K562 (cell line): ENCODE measurements around the gene ZC3H18. TPM values are rescaled to one million over a fixed set of nuclear protein-coding genes. Genes with fewer than 3 reads are reported as not detected.
A peak's percentile ranks its signal among the peaks of the same experiment; 100 is the strongest.

ENCODE experiments used
- CHD1 ChIP-seq: fragments of 200-600 bp; sonication (generic); IDR thresholded peaks from one replicate; pipeline ENCODE4 v1.6.1; 2012; ENCODE audit warnings: mild to moderate bottlenecking, moderate library complexity, low read length, inconsistent platforms
- EGR1 ChIP-seq: fragments of 450-650 bp; conservative IDR thresholded peaks from 2 replicates; pipeline ENCODE4 v1.6.1; 2017; ENCODE audit warnings: mild to moderate bottlenecking
- GTF2A2 ChIP-seq: IDR thresholded peaks from 2 replicates; pipeline ENCODE4 v1.6.1; 2016; ENCODE audit warnings: mild to moderate bottlenecking, missing genetic modification characterization, missing compliant biosample characterization
- GTF2F1 ChIP-seq: IDR thresholded peaks from 2 replicates; pipeline ENCODE4 v1.6.1; 2011; ENCODE audit warnings: low read depth, low read length, improper control_type of control experiment
- HCFC1 ChIP-seq: IDR thresholded peaks from 2 replicates; pipeline ENCODE4 v1.6.1; 2012; ENCODE audit warnings: low read depth, low read length, improper control_type of control experiment
- ILF3 ChIP-seq: fragments of 450-650 bp; IDR thresholded peaks from 2 replicates; pipeline ENCODE4 v1.6.1; 2018; ENCODE audit warnings: antibody characterized with exemption, mild to moderate bottlenecking, moderate library complexity, borderline replicate concordance
- KAT2B ChIP-seq: IDR thresholded peaks from one replicate; pipeline ENCODE4 v1.6.1; 2012; ENCODE audit warnings: low read depth, mild to moderate bottlenecking, control low read depth, inconsistent platforms, low read length, moderate library complexity
- KLF1 ChIP-seq: fragments of 450-650 bp; IDR thresholded peaks from 2 replicates; pipeline ENCODE4 v1.6.1; 2016; ENCODE audit warnings: missing genetic modification characterization, missing compliant biosample characterization
- PCBP1 ChIP-seq: fragments of 200-400 bp; formaldehyde crosslinking; IDR thresholded peaks from 2 replicates; pipeline ENCODE4 v1.6.1; 2018; ENCODE audit warnings: mild to moderate bottlenecking, low read depth, low read length; ENCODE audit not compliant: poor library complexity, severe bottlenecking
- POLR2G ChIP-seq: fragments of 200-400 bp; formaldehyde crosslinking; IDR thresholded peaks from 2 replicates; pipeline ENCODE4 v1.6.1; 2017; ENCODE audit warnings: low read depth, mild to moderate bottlenecking, antibody characterized with exemption, low read length, moderate library complexity
- RB1 ChIP-seq: fragments of 450-650 bp; IDR thresholded peaks from 2 replicates; pipeline ENCODE4 v1.6.1; 2017; ENCODE audit warnings: low read depth, mild to moderate bottlenecking
- ZFX ChIP-seq: sonication (generic); formaldehyde crosslinking; IDR thresholded peaks from 2 replicates; pipeline ENCODE4 v1.8.0; 2022; ENCODE audit warnings: mild to moderate bottlenecking, missing genetic modification reagents, moderate library complexity
- ZNF12 ChIP-seq: sonication (generic); formaldehyde crosslinking; IDR thresholded peaks from 2 replicates; pipeline ENCODE4 v1.4.0; 2020; ENCODE audit warnings: mild to moderate bottlenecking, missing genetic modification reagents
- ZNF263 ChIP-seq: sonication (generic); formaldehyde crosslinking; IDR thresholded peaks from 2 replicates; pipeline ENCODE4 v1.8.0; 2022; ENCODE audit warnings: mild to moderate bottlenecking, missing genetic modification reagents, borderline replicate concordance
- ZNF274 ChIP-seq: IDR thresholded peaks from 2 replicates; pipeline ENCODE4 v1.6.1; 2011; ENCODE audit warnings: low read depth, mild to moderate bottlenecking, low read length, moderate library complexity, borderline replicate concordance
- ZNF3 ChIP-seq: fragments of 250-450 bp; sonication (Bioruptor Pico); IDR thresholded peaks from 2 replicates; pipeline ENCODE4 v1.5.0; 2021; ENCODE audit warnings: mild to moderate bottlenecking, moderate library complexity
- polyA plus RNA-seq, 8 experiments: library from polyadenylated mRNA; depleted of rRNA in 4 of 8; stranded (reverse) in 5 of 8; unstranded in 3 of 8; fragments of >200 nt; fragmentation: Nextera tagmentation in 2 of 8; fragmentation: Illumina TruSeq in 1 of 8; extraction: Ambion mirVana in 2 of 8; extraction: Trizol in 1 of 8; gene quantifications; 2 replicates each; pipeline versions ENCODE4 v1.2.1 to v1.2.3, GENCODE V29; 2011 to 2014; ENCODE audit warnings: inconsistent platforms in 1 of 8, missing spikeins in 1 of 8
- total RNA-seq, 7 experiments: library from RNA; depleted of rRNA in 6 of 7; stranded (reverse); fragments of >200 nt in 6 of 7; fragmentation: Illumina TruSeq in 2 of 7; extraction: Trizol in 2 of 7; gene quantifications; 2 replicates each; pipeline versions ENCODE4 v1.2.1 to v1.2.3, GENCODE V29; 2011 to 2021; ENCODE audit warnings: low replicate concordance in 1 of 7
- TF ChIP-seq, protein P1 (sequence below): sonication (generic); formaldehyde crosslinking; IDR thresholded peaks from 2 replicates; pipeline ENCODE4 v1.8.0; 2022; ENCODE audit warnings: mild to moderate bottlenecking, missing genetic modification reagents
- TF ChIP-seq, protein P2 (sequence below): fragments of 200-800 bp; sonication (Bioruptor generic); IDR thresholded peaks from 2 replicates; pipeline ENCODE4 v1.6.1; 2017; ENCODE audit warnings: missing genetic modification characterization, missing compliant biosample characterization

ZC3H18 gene
- total and polyA plus RNA-seq, 9 of the 15 experiments (the other 6 are each of a cell fraction or from before 2014, with no cell fraction given): 1.7 to 88.7 (median 26.9) TPM

DNA sequence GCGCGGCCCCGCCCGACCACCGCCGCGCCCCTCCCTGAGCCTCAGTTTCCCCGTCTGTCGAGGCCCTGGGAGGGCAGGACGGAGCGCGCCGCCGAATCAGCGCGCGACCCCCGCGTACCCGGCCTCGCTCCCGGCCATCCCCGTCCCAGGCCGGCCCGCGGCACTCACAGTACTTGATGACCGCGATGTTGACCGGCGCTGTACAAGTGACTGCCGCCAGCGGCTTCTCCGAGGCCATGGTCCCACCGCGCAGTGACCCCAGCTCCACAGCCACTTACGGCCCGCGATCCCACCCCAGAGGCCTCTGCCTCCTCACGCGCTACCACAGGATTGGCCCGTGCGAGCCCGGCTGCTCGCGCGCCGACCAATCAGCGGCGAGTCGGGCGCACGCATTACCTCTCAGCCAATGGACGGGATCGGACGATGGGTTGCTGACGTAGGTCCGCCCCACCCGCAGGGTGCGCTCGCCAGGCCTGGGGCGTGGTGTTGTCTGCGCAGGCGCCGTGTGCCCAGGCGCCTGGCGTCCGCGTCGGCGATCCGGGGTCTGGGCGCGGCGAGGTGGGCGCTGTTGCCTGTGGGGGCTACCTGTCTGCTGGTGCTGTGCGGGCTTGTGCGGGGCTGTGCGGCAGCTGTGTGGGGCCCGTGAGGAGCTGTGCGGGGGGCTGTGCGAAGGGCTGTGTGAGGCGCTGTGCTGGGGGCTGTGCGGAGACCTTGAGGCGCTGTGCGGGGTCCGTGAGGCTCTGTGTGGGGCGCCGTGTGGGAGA, 92.8 kb downstream of the ZC3H18 start, which contains the start of gene MVD (continued):
- TF ChIP-seq, protein P1, sequence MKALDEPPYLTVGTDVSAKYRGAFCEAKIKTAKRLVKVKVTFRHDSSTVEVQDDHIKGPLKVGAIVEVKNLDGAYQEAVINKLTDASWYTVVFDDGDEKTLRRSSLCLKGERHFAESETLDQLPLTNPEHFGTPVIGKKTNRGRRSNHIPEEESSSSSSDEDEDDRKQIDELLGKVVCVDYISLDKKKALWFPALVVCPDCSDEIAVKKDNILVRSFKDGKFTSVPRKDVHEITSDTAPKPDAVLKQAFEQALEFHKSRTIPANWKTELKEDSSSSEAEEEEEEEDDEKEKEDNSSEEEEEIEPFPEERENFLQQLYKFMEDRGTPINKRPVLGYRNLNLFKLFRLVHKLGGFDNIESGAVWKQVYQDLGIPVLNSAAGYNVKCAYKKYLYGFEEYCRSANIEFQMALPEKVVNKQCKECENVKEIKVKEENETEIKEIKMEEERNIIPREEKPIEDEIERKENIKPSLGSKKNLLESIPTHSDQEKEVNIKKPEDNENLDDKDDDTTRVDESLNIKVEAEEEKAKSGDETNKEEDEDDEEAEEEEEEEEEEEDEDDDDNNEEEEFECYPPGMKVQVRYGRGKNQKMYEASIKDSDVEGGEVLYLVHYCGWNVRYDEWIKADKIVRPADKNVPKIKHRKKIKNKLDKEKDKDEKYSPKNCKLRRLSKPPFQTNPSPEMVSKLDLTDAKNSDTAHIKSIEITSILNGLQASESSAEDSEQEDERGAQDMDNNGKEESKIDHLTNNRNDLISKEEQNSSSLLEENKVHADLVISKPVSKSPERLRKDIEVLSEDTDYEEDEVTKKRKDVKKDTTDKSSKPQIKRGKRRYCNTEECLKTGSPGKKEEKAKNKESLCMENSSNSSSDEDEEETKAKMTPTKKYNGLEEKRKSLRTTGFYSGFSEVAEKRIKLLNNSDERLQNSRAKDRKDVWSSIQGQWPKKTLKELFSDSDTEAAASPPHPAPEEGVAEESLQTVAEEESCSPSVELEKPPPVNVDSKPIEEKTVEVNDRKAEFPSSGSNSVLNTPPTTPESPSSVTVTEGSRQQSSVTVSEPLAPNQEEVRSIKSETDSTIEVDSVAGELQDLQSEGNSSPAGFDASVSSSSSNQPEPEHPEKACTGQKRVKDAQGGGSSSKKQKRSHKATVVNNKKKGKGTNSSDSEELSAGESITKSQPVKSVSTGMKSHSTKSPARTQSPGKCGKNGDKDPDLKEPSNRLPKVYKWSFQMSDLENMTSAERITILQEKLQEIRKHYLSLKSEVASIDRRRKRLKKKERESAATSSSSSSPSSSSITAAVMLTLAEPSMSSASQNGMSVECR (CRISPR knock-in tag): peak; percentile 67
- TF ChIP-seq ZNF12 (CRISPR knock-in tag) (no peak; the same call in 1 of the 2 replicates), GTF2A2 (tag) (no peak), PCBP1 (no peak), POLR2G (peak; percentile 100), HCFC1 (peak; percentile 72), RB1 (peak; percentile 40), ZNF263 (CRISPR knock-in tag) (no peak), KAT2B (no peak), ZNF274 (no peak), ZFX (CRISPR knock-in tag) (peak; percentile 78), KLF1 (peak; percentile 73), ILF3 (no peak), ZNF3 (no peak), EGR1 (peak; percentile 69; the same call in 1 of the 2 replicates), GTF2F1 (no peak), CHD1 (peak; percentile 94)
- TF ChIP-seq, protein P2, sequence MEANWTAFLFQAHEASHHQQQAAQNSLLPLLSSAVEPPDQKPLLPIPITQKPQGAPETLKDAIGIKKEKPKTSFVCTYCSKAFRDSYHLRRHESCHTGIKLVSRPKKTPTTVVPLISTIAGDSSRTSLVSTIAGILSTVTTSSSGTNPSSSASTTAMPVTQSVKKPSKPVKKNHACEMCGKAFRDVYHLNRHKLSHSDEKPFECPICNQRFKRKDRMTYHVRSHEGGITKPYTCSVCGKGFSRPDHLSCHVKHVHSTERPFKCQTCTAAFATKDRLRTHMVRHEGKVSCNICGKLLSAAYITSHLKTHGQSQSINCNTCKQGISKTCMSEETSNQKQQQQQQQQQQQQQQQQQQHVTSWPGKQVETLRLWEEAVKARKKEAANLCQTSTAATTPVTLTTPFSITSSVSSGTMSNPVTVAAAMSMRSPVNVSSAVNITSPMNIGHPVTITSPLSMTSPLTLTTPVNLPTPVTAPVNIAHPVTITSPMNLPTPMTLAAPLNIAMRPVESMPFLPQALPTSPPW (CRISPR knock-in tag): peak; percentile 99
